ENCODE data around the gene ATP6V1F. TPM values are rescaled to one million over a fixed set of nuclear protein-coding genes. Genes with fewer than 3 reads are reported as not detected.

Gene ATP6V1F
- total RNA-seq, 1 experiment from 2014 or later = 149 TPM

GRCh38 chr7:128837521-128837921 lies 25.1 kb upstream of the ATP6V1F start:
- Histone ChIP-seq H3K9ac (ENCODE audit: low read length) (no peak overlapping the region), H3K4me1 (ENCODE audit: control insufficient read depth in 1 of 2, insufficient read depth in 2 of 2, low read length in 2 of 2) (peaks cover 0 to 24% of the 10 kb centered on the region in 2 experiments; a peak in 2 of 4 replicates), H3K27ac (ENCODE audit: low read depth, low read length) (no peak overlapping the region), H3K36me3 (ENCODE audit: control insufficient read depth in 1 of 2, insufficient read depth in 2 of 2, low read length in 2 of 2) (peaks cover 0 to 19% of the 10 kb centered on the region in 2 experiments; a peak in 1 of 4 replicates), H3K9me3 (ENCODE audit: control insufficient read depth in 1 of 2, insufficient read depth in 1 of 2, low read depth in 1 of 2, low read length in 2 of 2) (no peaks in the 10 kb centered on the region), H3K4me2 (ENCODE audit: low read length) (no peak overlapping the region), H3K27me3 (ENCODE audit: insufficient read depth, low read length) (no peaks in the 10 kb centered on the region), H2AFZ (ENCODE audit: low read depth, low read length, poor library complexity, severe bottlenecking) (no peak overlapping the region), H3K9me2 (ENCODE audit: insufficient read depth) (no peaks in the 10 kb centered on the region), H3K79me2 (ENCODE audit: insufficient read depth, low read length) (peaks cover 3% of the 10 kb centered on the region; the same call in 1 of the 2 replicates), H4K20me1 (ENCODE audit: insufficient read depth) (no peaks in the 10 kb centered on the region), H3K4me3 (replicated peaks in 1 of 2; ENCODE audit: low read depth in 1 of 2, low read length in 2 of 2) (no peak overlapping the region)
- intact Hi-C loops (cut with micrococcal nuclease) = no loop called here
- ATAC-seq (no peak), DNase-seq (ENCODE audit: low read depth, low spot score) (no peak)
- RAD21 ChIA-PET (ENCODE audit: low non-redundant PET in 1 of 2, low total read pairs in 2 of 2, uncharacterized antibody in 2 of 2, unreplicated experiment in 2 of 2) = no interaction called here
- CTCF ChIA-PET = no interaction called here
- POLR2A ChIA-PET = no interaction called here
- no peak for TF ChIP-seq TCF7L2 (IDR thresholded peaks at IDR 0.05; ENCODE audit: borderline replicate concordance, extremely low read depth, insufficient read depth, insufficient read length)
- TF ChIP-seq, protein P1, sequence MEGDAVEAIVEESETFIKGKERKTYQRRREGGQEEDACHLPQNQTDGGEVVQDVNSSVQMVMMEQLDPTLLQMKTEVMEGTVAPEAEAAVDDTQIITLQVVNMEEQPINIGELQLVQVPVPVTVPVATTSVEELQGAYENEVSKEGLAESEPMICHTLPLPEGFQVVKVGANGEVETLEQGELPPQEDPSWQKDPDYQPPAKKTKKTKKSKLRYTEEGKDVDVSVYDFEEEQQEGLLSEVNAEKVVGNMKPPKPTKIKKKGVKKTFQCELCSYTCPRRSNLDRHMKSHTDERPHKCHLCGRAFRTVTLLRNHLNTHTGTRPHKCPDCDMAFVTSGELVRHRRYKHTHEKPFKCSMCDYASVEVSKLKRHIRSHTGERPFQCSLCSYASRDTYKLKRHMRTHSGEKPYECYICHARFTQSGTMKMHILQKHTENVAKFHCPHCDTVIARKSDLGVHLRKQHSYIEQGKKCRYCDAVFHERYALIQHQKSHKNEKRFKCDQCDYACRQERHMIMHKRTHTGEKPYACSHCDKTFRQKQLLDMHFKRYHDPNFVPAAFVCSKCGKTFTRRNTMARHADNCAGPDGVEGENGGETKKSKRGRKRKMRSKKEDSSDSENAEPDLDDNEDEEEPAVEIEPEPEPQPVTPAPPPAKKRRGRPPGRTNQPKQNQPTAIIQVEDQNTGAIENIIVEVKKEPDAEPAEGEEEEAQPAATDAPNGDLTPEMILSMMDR (IDR thresholded peaks at IDR 0.05 in 2 of 3, conservative IDR thresholded peaks at IDR 0.05 in 1 of 3; ENCODE audit: borderline replicate concordance in 1 of 3, insufficient read depth in 1 of 3, low read depth in 2 of 3, low read length in 2 of 3) = no peak
- TF ChIP-seq, protein P2, sequence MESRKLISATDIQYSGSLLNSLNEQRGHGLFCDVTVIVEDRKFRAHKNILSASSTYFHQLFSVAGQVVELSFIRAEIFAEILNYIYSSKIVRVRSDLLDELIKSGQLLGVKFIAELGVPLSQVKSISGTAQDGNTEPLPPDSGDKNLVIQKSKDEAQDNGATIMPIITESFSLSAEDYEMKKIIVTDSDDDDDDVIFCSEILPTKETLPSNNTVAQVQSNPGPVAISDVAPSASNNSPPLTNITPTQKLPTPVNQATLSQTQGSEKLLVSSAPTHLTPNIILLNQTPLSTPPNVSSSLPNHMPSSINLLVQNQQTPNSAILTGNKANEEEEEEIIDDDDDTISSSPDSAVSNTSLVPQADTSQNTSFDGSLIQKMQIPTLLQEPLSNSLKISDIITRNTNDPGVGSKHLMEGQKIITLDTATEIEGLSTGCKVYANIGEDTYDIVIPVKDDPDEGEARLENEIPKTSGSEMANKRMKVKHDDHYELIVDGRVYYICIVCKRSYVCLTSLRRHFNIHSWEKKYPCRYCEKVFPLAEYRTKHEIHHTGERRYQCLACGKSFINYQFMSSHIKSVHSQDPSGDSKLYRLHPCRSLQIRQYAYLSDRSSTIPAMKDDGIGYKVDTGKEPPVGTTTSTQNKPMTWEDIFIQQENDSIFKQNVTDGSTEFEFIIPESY (IDR thresholded peaks at IDR 0.05; ENCODE audit: extremely low read depth, insufficient replicate concordance, low read length) = no peak
- no peak for TF ChIP-seq ATF3 (IDR thresholded peaks at IDR 0.05)
- no peak for TF ChIP-seq EZH2 (IDR thresholded peaks at IDR 0.05)
- no peak for TF ChIP-seq ZNF274 (IDR thresholded peaks at IDR 0.05; ENCODE audit: low read depth, low read length)
- no peak for TF ChIP-seq MAX (IDR thresholded peaks at IDR 0.05)
- no peak for TF ChIP-seq REST (IDR thresholded peaks at IDR 0.05; ENCODE audit: low read depth)
- TF ChIP-seq SP1 (IDR thresholded peaks at IDR 0.05; ENCODE audit: low read depth) = no peak
- BruUV-seq (replicated peaks) = no TSS peak
